ENCODE data around the gene LRIT1. TPM values are rescaled to one million over a fixed set of nuclear protein-coding genes. Genes with fewer than 3 reads are reported as not detected.

Gene LRIT1
- total RNA-seq, 1 experiment from 2014 or later = not detected

GRCh38 chr10:84197643-84198042, 43.7 kb downstream of the LRIT1 start (continued):
- TF ChIP-seq E2F4 (CRISPR knock-in tag; IDR thresholded peaks at IDR 0.05; ENCODE audit: borderline replicate concordance, low read depth) = no peak
- TF ChIP-seq USF1 (CRISPR knock-in tag; IDR thresholded peaks at IDR 0.05) = no peak
- no peak for TF ChIP-seq ZNF121 (CRISPR knock-in tag; IDR thresholded peaks at IDR 0.05)
- TF ChIP-seq ZNF671 (CRISPR knock-in tag; IDR thresholded peaks at IDR 0.05) = no peak
- TF ChIP-seq CREM (CRISPR knock-in tag; IDR thresholded peaks at IDR 0.05) = no peak
- no peak for TF ChIP-seq ZBTB43 (CRISPR knock-in tag; IDR thresholded peaks at IDR 0.05)

GRCh38 chr10:84196941-84197340, 44.4 kb downstream of the LRIT1 start:
- no peak for DNase-seq (ENCODE audit: low spot score)
- POLR2A ChIA-PET = interaction anchor here (1.0 kb wide), 1 partner anchor 9 kb away, joined by 3 read pairs; no protein-coding TSS in a partner anchor
- Mint-ChIP-seq H3K9me3 (no peaks in the 10 kb centered on the region), H3K27ac (no peak overlapping the region), H3K27me3 (ENCODE audit: low read depth) (peaks cover 55% of the 10 kb centered on the region), H3K36me3 (no peaks in the 10 kb centered on the region), H3K4me1 (peaks cover 9% of the 10 kb centered on the region; the same call in 1 of the 2 replicates), H3K4me3 (no peak overlapping the region)
- CTCF ChIA-PET = interaction anchor here (1.7 kb wide), 1 partner anchor 49 kb away, joined by 7 read pairs; no protein-coding TSS in a partner anchor
- ATAC-seq = no peak
- TF ChIP-seq TEAD1 (CRISPR knock-in tag; IDR thresholded peaks at IDR 0.05) (no peak), CREB1 (CRISPR knock-in tag; IDR thresholded peaks at IDR 0.05) (no peak), CBFB (CRISPR knock-in tag; IDR thresholded peaks at IDR 0.05; ENCODE audit: low read depth) (no peak), PRDM15 (CRISPR knock-in tag; IDR thresholded peaks at IDR 0.05) (no peak), IRF1 (CRISPR knock-in tag; IDR thresholded peaks at IDR 0.05) (no peak), ZNF425 (CRISPR knock-in tag; conservative IDR thresholded peaks at IDR 0.05) (no peak), ESRRA (CRISPR knock-in tag; IDR thresholded peaks at IDR 0.05; ENCODE audit: borderline replicate concordance) (no peak), IRF2 (CRISPR knock-in tag; IDR thresholded peaks at IDR 0.05; ENCODE audit: borderline replicate concordance, low read depth) (no peak), ZNF423 (CRISPR knock-in tag; IDR thresholded peaks at IDR 0.05) (no peak), HMGXB4 (CRISPR knock-in tag; IDR thresholded peaks at IDR 0.05) (no peak), MYBL2 (CRISPR knock-in tag; IDR thresholded peaks at IDR 0.05) (no peak), GABPB1 (CRISPR knock-in tag; IDR thresholded peaks at IDR 0.05) (no peak), ELF4 (CRISPR knock-in tag; IDR thresholded peaks at IDR 0.05; ENCODE audit: low read depth) (no peak)
